GM21737 (cell line): ENCODE results near the gene UPK2.
A peak's percentile ranks its signal among the peaks of the same experiment; 100 is the strongest.
"Not testable (repeated sequence)": the region's sequence is repeated elsewhere in the genome, so short reads cannot be mapped to it uniquely, and the experiment has no call there.

ENCODE experiments used
- ATAC-seq: cut with Tn5 transposase; IDR thresholded peaks from one replicate; pipeline ENCODE4 v1.9.1; 2021; ENCODE audit warnings: mild to moderate bottlenecking, moderate library complexity; ENCODE audit not compliant: unreplicated experiment

UPK2 gene

DNA sequence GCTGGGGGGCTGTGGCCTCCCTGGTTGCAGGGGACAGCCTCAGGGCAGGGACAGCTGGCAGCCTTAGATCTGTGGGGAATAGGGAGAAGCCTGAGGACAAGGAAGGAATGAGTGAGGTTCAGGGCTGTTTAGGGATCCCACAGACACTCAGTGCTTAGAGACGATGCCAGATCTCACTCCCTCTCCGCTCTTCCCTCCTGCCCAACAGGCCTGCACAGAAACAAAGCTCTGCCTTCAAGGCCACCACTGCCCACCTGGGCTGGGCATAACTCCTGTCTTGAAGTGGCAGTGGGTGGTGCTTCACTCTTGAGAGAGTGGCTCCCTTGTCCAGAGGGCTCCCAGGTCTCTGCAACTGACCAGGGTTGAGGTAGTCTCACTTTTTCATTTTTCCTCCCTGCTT lies 28.7 kb downstream of the UPK2 start:
- ATAC-seq: no peak

DNA sequence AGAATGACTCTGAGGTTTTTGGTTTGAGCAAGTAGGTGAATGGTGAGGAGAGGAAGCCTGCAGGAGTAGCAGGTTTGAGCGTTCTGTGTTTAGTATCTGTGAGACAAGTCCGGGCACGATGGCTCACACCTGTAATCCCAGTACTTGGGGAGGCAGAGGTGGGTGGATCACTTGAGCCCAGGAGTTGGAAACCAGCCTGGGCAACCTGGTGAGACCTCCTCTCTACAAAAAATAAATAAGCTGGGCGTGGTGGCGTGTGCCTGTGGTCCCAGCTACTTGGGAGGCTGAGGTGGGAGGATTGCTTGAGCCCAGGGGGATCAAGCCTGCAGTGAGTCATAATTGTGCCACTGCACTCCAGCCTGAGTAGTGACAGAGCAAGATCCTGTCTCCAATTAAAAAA lies 32.2 kb downstream of the UPK2 start:
- no peak for ATAC-seq

DNA sequence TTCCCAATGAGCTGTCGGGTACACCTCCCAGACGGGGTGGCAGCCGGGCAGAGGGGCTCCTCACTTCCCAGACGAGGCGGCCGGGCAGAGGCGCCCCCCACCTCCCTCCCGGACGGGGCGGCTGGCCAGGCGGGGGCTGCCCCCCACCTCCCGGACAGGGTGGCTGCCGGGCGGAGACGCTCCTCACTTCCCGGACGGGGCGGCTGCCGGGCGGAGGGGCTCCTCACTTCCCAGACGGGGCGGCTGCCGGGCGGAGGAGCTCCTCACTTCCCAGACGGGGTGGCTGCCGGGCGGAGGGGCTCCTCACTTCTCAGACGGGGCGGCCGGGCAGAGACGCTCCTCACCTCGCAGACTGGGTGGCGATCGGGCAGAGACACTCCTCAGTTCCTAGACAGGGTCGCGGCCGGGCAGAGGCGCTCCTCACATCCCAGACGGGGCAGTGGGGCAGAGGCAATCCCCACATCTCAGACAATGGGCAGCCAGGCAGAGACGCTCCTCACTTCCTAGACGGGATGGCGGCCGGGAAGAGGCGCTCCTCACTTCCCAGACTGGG lies 35.5 kb downstream of the UPK2 start:
- not testable (repeated sequence) for ATAC-seq

DNA sequence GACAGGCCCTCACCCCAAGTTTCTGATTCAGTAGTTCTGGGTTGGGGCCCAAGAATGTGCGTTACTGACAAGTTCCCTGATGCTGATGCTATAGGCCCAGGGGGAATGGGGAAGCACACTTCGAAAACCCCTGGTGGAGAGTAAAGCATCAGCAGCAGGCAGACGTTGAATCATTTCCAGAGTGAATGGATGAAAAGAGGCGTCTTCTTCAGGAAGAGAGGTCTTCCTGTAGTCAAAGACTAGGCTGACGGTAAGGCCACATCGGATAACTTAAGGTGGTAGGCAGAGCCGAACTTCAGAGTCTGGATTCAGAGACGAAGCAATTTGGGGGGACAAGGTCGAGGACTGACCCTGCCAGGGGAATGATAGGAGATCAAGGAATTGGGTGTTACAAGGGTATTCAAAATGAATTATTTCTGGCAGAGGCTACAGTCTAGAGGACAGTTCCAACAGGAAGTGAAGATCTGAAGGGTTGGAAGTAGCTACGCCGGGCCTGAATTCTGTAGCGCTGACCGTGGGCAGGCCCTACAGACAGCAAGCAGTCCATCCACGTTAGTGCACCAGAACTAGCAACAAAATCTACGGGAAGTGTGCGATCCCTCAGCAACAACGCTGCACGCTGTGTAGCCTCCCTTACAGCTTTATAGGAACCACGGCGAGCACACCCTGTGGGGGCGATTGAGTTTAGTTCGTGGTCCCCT lies 41.0 kb downstream of the UPK2 start:
- ATAC-seq: peak; percentile 24

- peak; percentile 92 for ATAC-seq
Observed at GRCh38 chr11:118997627-118998387, 41.7 kb downstream of the UPK2 start, which contains the start of gene CENATAC. TSS of gene CENATAC (plus strand) at chr11:118998138. CDS start at chr11:118998198, 60 bp downstream.

DNA sequence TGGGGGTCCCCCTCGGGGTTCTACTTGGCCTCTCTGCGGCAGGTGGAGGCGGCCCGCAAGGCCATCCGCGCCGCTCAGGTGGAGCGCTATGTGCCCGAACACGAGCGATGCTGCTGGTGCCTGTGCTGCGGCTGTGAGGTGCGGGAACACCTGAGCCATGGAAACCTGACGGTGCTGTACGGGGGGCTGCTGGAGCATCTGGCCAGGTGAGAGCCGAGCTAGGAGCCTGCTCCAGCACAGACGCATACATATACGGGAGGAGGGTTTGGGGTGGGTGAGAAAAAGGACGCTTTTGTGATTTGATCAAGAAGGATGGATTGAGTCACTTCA lies 42.3 kb downstream of the UPK2 start:
- no peak for ATAC-seq

DNA sequence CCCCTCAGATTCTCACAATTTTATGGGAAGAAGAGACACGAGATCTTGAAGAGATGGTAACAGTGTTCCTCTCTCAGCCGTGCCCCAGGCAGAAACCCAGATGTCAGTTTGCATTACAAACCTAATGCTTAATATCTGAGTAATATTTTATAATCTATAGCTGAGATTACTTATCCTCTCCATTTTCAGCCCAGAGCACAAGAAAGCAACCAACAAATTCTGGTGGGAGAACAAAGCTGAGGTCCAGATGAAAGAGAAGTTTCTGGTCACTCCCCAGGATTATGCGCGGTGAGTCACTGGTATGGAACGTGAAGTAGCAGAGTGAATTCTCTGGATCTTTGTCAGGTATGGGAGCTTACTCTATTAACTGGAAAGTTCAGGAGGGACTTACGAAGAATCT lies 42.7 kb downstream of the UPK2 start:
- no peak for ATAC-seq

- no peak for ATAC-seq
Observed at GRCh38 chr11:119000906-119001305, 44.8 kb downstream of the UPK2 start.

- ATAC-seq: no peak
Observed at GRCh38 chr11:119006656-119007055, 50.6 kb downstream of the UPK2 start.
